Stimulated activated CD4-positive, alpha-beta T cell treated with anti-CD3 and anti-CD28 coated beads, Interleukin-4, amount 100 ng/mL, for 4 hours (primary cell): ENCODE results near the gene TIFAB.

Experiments used
- DNase-seq, 2 experiments: peaks; one replicate each; pipeline ENCODE4 v3.0.0-alpha.2; 2020

The TIFAB gene

DNA sequence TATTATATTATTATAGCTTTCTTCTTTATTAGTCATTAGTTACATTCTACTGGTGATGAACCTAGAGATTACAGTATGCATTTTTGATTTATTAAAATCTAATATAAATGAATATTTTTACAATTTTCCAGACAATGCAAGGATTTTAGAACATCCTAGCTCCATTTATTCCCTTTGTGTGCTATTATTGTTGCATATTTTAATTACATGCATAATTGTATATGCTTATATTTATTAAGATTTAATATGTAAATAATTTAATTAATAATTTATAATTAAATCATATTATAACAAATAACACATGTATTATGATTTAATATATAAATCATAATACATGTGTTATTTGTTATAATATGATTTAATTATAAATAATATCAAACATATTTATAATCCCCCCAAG is 29.7 kb downstream of the TIFAB start:
- no peak for DNase-seq

DNA sequence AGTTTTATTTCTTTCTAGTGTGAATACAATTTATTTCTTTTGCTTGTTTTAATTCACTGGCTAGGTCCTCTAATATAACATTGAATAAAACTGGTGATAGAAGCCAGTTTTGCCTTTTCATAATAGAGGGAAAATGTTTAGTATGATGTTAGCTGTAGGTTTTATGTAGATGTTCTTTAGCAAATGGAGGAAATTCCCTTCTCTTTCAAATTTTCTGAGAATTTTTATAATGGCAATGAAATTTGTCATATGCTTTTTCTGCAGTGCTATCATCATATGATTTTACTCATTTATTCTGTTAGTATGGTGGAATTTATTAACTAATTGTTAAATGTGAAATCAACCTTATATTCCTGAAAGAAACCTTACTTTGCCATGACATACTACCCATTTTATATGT is 35.1 kb downstream of the TIFAB start:
- no peak for DNase-seq

DNA sequence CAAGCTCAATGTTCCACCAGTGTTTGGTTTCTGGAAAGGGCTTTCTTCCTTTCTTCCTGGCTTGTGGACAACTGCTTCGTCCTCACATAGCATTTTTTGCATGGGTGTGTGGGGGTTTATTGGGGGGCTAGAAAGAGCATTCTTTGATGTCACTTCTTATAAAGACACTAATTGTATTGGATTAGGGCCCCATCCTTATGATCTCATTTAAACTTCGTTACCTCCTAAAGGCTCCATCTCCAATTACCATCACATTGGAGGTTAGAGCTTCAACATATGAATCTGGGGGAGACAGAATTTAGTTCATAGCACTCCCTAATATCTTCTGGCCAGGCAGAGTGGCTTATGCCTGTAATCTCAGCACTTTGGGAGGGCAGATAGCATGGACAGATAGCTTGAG is 47.1 kb downstream of the TIFAB start:
- no peak for DNase-seq

DNA sequence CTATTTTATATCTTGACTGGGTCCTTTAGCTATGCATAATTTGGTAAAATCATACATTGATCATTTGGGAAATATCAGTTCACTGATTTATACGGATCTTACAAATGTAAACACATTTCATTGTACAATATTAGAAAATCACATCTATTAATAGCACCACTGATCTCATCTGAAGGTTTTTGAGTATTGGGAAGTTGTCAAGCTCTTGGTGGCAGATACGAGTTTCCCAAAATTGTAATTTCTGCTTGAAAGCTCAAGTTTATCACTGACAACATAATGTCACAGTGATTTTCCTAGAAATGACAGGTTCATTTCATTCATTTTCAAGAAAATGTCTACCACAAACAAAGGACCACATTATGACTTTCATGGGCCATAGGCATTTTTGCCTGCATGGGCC is 50.1 kb downstream of the TIFAB start:
- DNase-seq, result no peak

DNA sequence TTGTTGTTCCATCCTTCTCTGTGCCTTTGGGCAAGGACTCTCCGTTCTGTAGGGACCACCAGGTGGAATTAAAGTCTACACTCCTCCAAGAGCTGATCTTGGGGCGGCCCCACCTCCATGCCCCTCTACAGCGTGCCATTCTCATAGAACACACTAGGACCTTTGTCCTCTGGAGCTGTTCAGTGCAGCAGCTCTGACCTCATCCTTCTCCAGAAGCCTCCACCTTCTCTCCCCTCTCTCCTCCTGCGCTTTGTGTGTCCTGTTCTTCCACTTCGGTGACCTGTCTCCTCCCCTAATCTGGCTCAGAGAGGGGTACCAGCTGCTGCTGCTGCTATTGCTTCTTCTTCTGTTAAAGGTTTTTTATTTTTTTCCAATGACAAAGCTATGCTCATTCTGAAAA is 51.3 kb downstream of the TIFAB start:
- DNase-seq, result no peak

DNA sequence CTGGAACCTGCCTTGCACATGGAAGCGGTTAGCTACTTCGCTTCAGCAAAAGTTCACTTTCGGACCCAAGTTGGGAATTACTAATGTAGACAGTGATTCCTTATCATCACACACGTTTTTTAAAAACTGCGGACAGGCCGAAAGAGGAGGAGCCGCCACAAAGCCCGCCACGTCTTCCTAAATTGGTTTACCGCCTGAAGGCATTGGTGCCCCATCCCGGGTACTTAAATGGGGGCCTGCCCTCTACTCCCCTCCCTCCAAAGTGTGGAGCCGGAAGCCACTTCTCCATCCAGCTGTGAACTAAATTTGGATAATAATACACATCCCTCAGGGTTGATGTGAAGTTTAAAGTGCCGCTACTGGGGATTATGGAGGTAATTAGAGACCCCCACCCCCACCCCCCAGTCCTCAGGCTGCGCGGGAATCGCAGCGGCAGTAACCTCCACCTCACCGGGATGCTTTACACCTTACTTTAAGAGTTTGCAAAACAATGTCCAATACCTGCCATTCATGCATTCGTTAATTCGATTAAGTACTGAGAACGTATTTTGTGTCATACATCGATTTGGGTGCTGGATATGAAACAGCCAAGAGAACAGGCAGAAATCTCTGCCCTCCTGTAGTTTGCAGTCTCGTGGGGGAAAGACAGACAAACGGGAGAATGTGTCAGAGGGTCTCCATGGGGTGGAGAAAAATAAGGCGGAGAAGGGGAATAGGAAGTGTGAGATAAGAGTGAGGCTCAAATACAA is 52.2 kb downstream of the TIFAB start:
- DNase-seq, result no peak

DNA sequence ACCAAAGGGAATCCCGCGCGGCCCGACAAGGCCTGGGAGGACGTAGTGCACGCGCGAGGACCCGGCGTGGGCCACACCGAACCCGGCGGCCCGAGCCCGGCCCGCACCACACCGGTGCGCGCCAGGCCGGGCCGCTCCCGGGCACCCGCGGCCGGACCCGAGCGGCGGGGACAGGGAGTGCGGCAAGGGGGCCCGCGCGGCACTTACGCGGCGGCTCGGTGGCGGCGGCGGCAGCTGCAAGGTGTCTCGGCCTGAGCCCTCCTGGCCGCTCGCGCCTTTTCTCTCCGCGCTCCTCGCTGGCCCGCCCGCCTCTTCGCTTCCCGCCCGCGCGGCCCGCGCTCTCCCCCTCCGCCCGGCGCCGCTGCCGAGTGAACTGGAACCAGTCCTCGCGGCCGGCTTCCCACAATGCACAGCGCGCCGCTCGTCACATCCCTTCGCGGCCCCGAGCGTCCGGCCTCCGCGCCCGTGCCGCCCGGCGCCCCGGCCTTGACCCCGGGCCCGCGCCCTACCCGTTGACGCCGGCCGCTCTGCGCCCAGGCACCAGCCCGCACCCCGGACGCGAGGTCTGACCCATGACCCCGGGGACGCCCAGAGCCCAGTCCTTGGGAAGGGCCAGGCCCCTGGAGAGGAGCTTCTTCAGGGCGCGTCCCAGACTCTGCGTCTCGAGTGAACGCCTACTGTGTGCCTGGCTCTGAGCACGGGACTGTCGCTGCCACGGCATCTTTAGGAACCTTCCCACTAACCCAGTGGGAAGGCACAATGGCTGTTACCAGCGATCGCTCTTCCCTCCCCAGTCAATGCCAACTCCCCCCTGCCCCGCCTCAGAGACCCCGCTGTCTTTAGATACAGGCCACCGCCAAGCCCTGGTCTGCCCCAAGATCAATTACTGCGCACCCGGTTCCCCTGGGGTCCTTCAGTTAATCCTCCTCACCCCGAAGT is 53.0 kb downstream of the TIFAB start, which contains the start of gene MACROH2A1:
MACROH2A1 (minus strand) TSS at position 377 of the 939 bp plus-strand sequence. CDS start 10,138 bp downstream, outside the sequence.
- peak; percentile 80 to 85 for DNase-seq

DNA sequence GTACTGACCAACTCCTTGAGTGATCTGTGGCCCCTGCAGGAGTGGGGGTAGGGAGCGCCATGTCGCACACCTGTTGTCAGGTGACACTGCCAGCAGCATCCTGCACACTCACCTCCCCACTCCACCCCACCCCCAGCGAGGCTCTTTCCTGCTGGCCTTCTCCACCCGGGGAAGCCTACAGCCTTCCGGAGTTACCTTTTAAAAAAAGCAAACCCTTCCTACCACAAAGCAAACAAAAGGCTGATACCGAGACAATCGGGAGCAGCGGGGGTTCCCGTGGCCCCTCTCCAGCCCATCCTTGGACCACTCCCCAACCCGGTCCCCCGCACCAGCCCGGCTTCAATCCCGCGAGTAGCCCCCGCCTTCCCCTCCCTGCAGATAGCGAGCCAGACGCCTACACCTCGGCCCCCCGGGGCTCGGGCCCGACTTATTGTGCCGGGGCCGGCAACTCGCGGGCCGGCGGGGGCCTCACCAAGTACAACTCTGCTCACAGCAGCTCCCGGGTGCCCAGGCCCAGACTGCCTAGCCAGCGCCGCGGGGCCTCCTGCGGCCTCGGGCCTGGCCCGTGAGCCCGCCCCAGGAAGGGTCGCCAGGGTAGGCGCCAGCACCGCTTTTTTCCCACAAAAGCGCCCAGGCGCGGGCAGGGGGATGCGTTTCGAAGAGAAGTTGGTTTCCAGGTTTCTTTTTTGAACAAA is 53.8 kb downstream of the TIFAB start:
- peak; percentile 34 to 40 for DNase-seq
